HCT116 (cell line): ENCODE measurements around the gene KCTD1. TPM values are rescaled to one million over a fixed set of nuclear protein-coding genes. Genes with fewer than 3 reads are reported as not detected.

Experiments
- ATAC-seq: fragments of 200-7000 bp; cut with Tn5 transposase; 2 replicates; pipeline ENCODE4 v1.9.1; 2020; ENCODE audit warnings: mild to moderate bottlenecking, moderate library complexity
- BruUV-seq: library from RNA; stranded (reverse); fragments of 400-500 nt; replicated peaks from 2 replicates; lab custom pipeline; 2021; lab: Mats Ljungman, UMichigan
- CTCF ChIA-PET: fragments of 300-600 bp; sonication (Branson Sonifier 250); formaldehyde crosslinking; loops from one replicate; lab custom pipeline; 2021; ENCODE audit warnings: antibody characterized with exemption; lab: Charles Lee
- POLR2A ChIA-PET: fragments of 300-600, 350-600 bp; sonication (Branson Sonifier 250); formaldehyde crosslinking; loops from one replicate; lab custom pipeline; 2021; ENCODE audit warnings: antibody characterized with exemption; lab: Charles Lee
- RAD21 ChIA-PET, 2 experiments: fragments of 300-600 bp; sonication (Branson Sonifier 250); formaldehyde crosslinking; loops; one replicate each; lab custom pipeline; 2023; ENCODE audit warnings: low total read pairs in 2 of 2; ENCODE audit not compliant: uncharacterized antibody in 2 of 2, unreplicated experiment in 2 of 2, low non-redundant PET in 1 of 2; lab: Charles Lee
- DNase-seq: peaks from one replicate; pipeline ENCODE4 v3.0.0-alpha.2; 2010; ENCODE audit warnings: low read depth, low spot score
- H2AFZ ChIP-seq: fragments of 200-600 bp; shearing (Covaris generic), sonication (generic); 2 replicates; pipeline ENCODE4 v1.6.1; 2017; ENCODE audit warnings: low read depth, mixed run types, mixed read lengths, antibody characterized with exemption, low read length; ENCODE audit not compliant: poor library complexity, severe bottlenecking
- H3K27ac ChIP-seq: 2 replicates; pipeline ENCODE4 v1.5.1; 2012; ENCODE audit warnings: low read depth, low read length
- H3K27me3 ChIP-seq: fragments of 200-600 bp; sonication (generic); 2 replicates; pipeline ENCODE4 v1.6.1; 2016; ENCODE audit warnings: mixed run types, low read length, mixed read lengths; ENCODE audit not compliant: insufficient read depth
- H3K36me3 ChIP-seq, 2 experiments: fragments of 200-500 bp in 1 of 2; fragments of 200-600 bp in 1 of 2; sonication (Bioruptor generic) in 1 of 2; sonication (generic) in 1 of 2; 2 replicates each; pipeline versions ENCODE4 v1.5.1 to v1.6.1; 2014 to 2016; ENCODE audit warnings: low read length in 2 of 2, inconsistent platforms in 1 of 2, mixed read lengths in 1 of 2, mixed run types in 1 of 2; ENCODE audit not compliant: insufficient read depth in 2 of 2, control insufficient read depth in 1 of 2
- H3K4me1 ChIP-seq, 2 experiments: fragments of 200-600 bp in 1 of 2; sonication (generic) in 1 of 2; 2 replicates each; pipeline versions ENCODE4 v1.5.1 to v1.6.1; 2012 to 2017; ENCODE audit warnings: low read length in 2 of 2, inconsistent platforms in 1 of 2, mild to moderate bottlenecking in 1 of 2, mixed read lengths in 1 of 2, mixed run types in 1 of 2, moderate library complexity in 1 of 2; ENCODE audit not compliant: insufficient read depth in 2 of 2, control insufficient read depth in 1 of 2
- H3K4me2 ChIP-seq: fragments of 200-600 bp; sonication (generic); 2 replicates; pipeline ENCODE4 v1.6.1; 2017; ENCODE audit warnings: mixed run types, low read length, mixed read lengths
- H3K4me3 ChIP-seq, 2 experiments: fragments of 200-600 bp in 1 of 2; sonication (generic) in 1 of 2; replicated peaks in 1 of 2; 2 replicates each; pipeline ENCODE4 v1.5.1; 2011 to 2016; ENCODE audit warnings: low read length in 2 of 2, control low read depth in 1 of 2, low read depth in 1 of 2, mild to moderate bottlenecking in 1 of 2, mixed read lengths in 1 of 2, mixed run types in 1 of 2
- H3K79me2 ChIP-seq: fragments of 200-600 bp; sonication (generic); 2 replicates; pipeline ENCODE4 v1.6.1; 2017; ENCODE audit warnings: mild to moderate bottlenecking, mixed run types, low read length, moderate library complexity, mixed read lengths; ENCODE audit not compliant: insufficient read depth
- H3K9ac ChIP-seq: fragments of 200-600 bp; sonication (generic); 2 replicates; pipeline ENCODE4 v1.6.1; 2016; ENCODE audit warnings: low read length, mixed read lengths
- H3K9me2 ChIP-seq: fragments of 200-600 bp; sonication (generic), shearing (Covaris generic); 2 replicates; pipeline ENCODE4 v1.6.1; 2017; ENCODE audit warnings: mixed run types, mild to moderate bottlenecking, moderate library complexity; ENCODE audit not compliant: insufficient read depth
- H3K9me3 ChIP-seq, 2 experiments: fragments of 200-500 bp in 1 of 2; fragments of 200-600 bp in 1 of 2; sonication (Bioruptor generic) in 1 of 2; sonication (generic) in 1 of 2; 2 replicates each; pipeline ENCODE4 v1.6.1; 2014 to 2017; ENCODE audit warnings: low read length in 2 of 2, mixed read lengths in 2 of 2, inconsistent platforms in 1 of 2, low read depth in 1 of 2, mild to moderate bottlenecking in 1 of 2, mixed run types in 1 of 2, moderate library complexity in 1 of 2; ENCODE audit not compliant: control insufficient read depth in 1 of 2, insufficient read depth in 1 of 2
- H4K20me1 ChIP-seq: fragments of 200-600 bp; sonication (generic), shearing (Covaris generic); 2 replicates; pipeline ENCODE4 v1.6.1; 2017; ENCODE audit warnings: mixed run types, mild to moderate bottlenecking, moderate library complexity; ENCODE audit not compliant: insufficient read depth
- EGR1 ChIP-seq: IDR thresholded peaks from 2 replicates; pipeline ENCODE4 v1.6.1; 2012; ENCODE audit warnings: low read depth
- EZH2 ChIP-seq: fragments of 200-600 bp; sonication (generic); IDR thresholded peaks from 2 replicates; pipeline ENCODE4 v1.6.1; 2017; ENCODE audit warnings: antibody characterized with exemption, mixed run types
- JUND ChIP-seq: IDR thresholded peaks from 2 replicates; pipeline ENCODE4 v1.6.1; 2012
- POLR2AphosphoS5 ChIP-seq: IDR thresholded peaks from 2 replicates; pipeline ENCODE4 v1.6.1; 2011; ENCODE audit warnings: mild to moderate bottlenecking, low read depth, low read length, moderate library complexity
- RAD21 ChIP-seq: IDR thresholded peaks from 2 replicates; pipeline ENCODE4 v1.6.1; 2012; ENCODE audit warnings: low read depth, mild to moderate bottlenecking
- REST ChIP-seq: IDR thresholded peaks from 2 replicates; pipeline ENCODE4 v1.6.1; 2012; ENCODE audit warnings: low read depth
- TCF7L2 ChIP-seq: IDR thresholded peaks from 2 replicates; pipeline ENCODE4 v1.7.0; 2011; ENCODE audit warnings: borderline replicate concordance, inconsistent platforms; ENCODE audit not compliant: insufficient read depth, insufficient read length; ENCODE audit errors: extremely low read depth
- intact Hi-C: fragments of 100-400 bp; cut with micrococcal nuclease; formaldehyde crosslinking; loops from 2 replicates; pipeline ENCODE4 v1.10.0; 2022
- total RNA-seq: library from RNA; stranded (reverse); gene quantifications from one replicate; pipeline ENCODE4 v1.2.1, GENCODE V29; 2021; ENCODE audit not compliant: unreplicated experiment

The KCTD1 gene
- total RNA-seq, 1 experiment from 2014 or later: 16.8 TPM

- ATAC-seq (no peak), DNase-seq (no peak)
- no peak for TF ChIP-seq POLR2AphosphoS5
- TF ChIP-seq EZH2: no peak
- no peak for TF ChIP-seq JUND
- TF ChIP-seq REST: no peak
- no peak overlapping the region for H3K9ac ChIP-seq
- H3K4me3 ChIP-seq: no peak overlapping the region
- no peaks in the 10 kb centered on the region for H3K9me2 ChIP-seq
- no peaks in the 10 kb centered on the region for H3K27me3 ChIP-seq
- no peak overlapping the region for H3K27ac ChIP-seq
- H4K20me1 ChIP-seq: no peaks in the 10 kb centered on the region
- no peaks in the 10 kb centered on the region for H3K36me3 ChIP-seq
- ChIA-PET CTCF (no interaction called here), RAD21 (no interaction called here), POLR2A (no interaction called here)
- intact Hi-C loops: no loop called here
- H3K4me2 ChIP-seq: no peak overlapping the region
- H3K4me1 ChIP-seq: peaks cover 4 to 11% of the 10 kb centered on the region in 2 experiments; a peak in 2 of 4 replicates
- no peaks in the 10 kb centered on the region for H3K9me3 ChIP-seq
- no peaks in the 10 kb centered on the region for H3K79me2 ChIP-seq
- no TSS peak for BruUV-seq
- no peak overlapping the region for H2AFZ ChIP-seq
These were observed 14.7 kb upstream of the KCTD1 start for GRCh38 chr18:26563024-26563423.

- Histone ChIP-seq H4K20me1 (no peaks in the 10 kb centered on the region), H3K27ac (no peak overlapping the region), H3K27me3 (no peaks in the 10 kb centered on the region), H3K4me2 (no peak overlapping the region), H3K9ac (no peak overlapping the region), H3K79me2 (no peaks in the 10 kb centered on the region), H3K9me3 (no peaks in the 10 kb centered on the region), H3K4me1 (peaks cover 4 to 11% of the 10 kb centered on the region in 2 experiments; a peak in 2 of 4 replicates), H3K9me2 (no peaks in the 10 kb centered on the region), H3K36me3 (no peaks in the 10 kb centered on the region), H3K4me3 (no peak overlapping the region), H2AFZ (no peak overlapping the region)
- CTCF ChIA-PET: no interaction called here
- no TSS peak for BruUV-seq
- TF ChIP-seq EGR1 (no peak), TCF7L2 (no peak), RAD21 (no peak)
- ATAC-seq: no peak
- intact Hi-C loops: no loop called here
- DNase-seq: no peak
- RAD21 ChIA-PET: no interaction called here
- POLR2A ChIA-PET: no interaction called here
These were observed 14.2 kb upstream of the KCTD1 start for GRCh38 chr18:26562568-26562967.
